ACC112 (cell line): Measurements from ENCODE around the gene WSCD2.

ENCODE experiments used
- H2AFZ ChIP-seq: fragments of 200-600 bp; sonication (generic); one replicate; pipeline ENCODE4 v1.6.0; 2017; ENCODE audit warnings: antibody characterized with exemption, low read length; ENCODE audit not compliant: unreplicated experiment
- H3K27ac ChIP-seq: fragments of 200-600 bp; sonication (generic); 2 replicates; pipeline ENCODE4 v1.5.1; 2014; ENCODE audit warnings: low read depth, mild to moderate bottlenecking, antibody characterized with exemption, low read length, moderate library complexity
- H3K27me3 ChIP-seq: fragments of 200-600 bp; sonication (generic); 2 replicates; pipeline ENCODE4 v1.6.1; 2014; ENCODE audit warnings: mild to moderate bottlenecking, antibody characterized with exemption, low read length, moderate library complexity, mixed read lengths; ENCODE audit not compliant: insufficient read depth
- H3K36me3 ChIP-seq: fragments of 200-600 bp; sonication (generic); 2 replicates; pipeline ENCODE4 v1.6.1; 2016; ENCODE audit warnings: mild to moderate bottlenecking, antibody characterized with exemption, low read length, moderate library complexity, mixed read lengths; ENCODE audit not compliant: insufficient read depth
- H3K4me1 ChIP-seq: fragments of 200-600 bp; sonication (generic); one replicate; pipeline ENCODE4 v1.6.1; 2016; ENCODE audit warnings: low read length, mixed read lengths; ENCODE audit not compliant: insufficient read depth, unreplicated experiment, control insufficient read depth
- H3K4me3 ChIP-seq: fragments of 200-600 bp; sonication (generic); 2 replicates; pipeline ENCODE4 v1.5.1; 2014; ENCODE audit warnings: mild to moderate bottlenecking, low read depth, low read length
- H3K79me2 ChIP-seq: fragments of 200-600 bp; sonication (generic); one replicate; pipeline ENCODE4 v1.6.0; 2016; ENCODE audit warnings: low read length; ENCODE audit not compliant: control insufficient read depth, unreplicated experiment, insufficient read depth

Gene WSCD2

GRCh38 chr12:108129017-108129812 is at the start of gene WSCD2:
Gene WSCD2 (plus strand): TSS chr12:108129288. CDS start chr12:108195833, 66,545 bp downstream.
- peak within 1 kb of the TSS; percentile 71 for H3K4me3 ChIP-seq
- peaks cover 70% of the 10 kb centered on the region for H3K27me3 ChIP-seq
- H2AFZ ChIP-seq: peak within 1 kb of the TSS; percentile 33
- H3K4me1 ChIP-seq: no peaks in the 10 kb centered on the region
- H3K27ac ChIP-seq: no peak within 1 kb of the TSS
- H3K79me2 ChIP-seq: no peaks in the 10 kb centered on the region
- H3K36me3 ChIP-seq: no peaks in the 10 kb centered on the region

GRCh38 chr12:108079721-108080120 is 49.4 kb upstream of the WSCD2 start:
- no peaks in the 10 kb centered on the region for H3K79me2 ChIP-seq
- H3K36me3 ChIP-seq: no peaks in the 10 kb centered on the region
- H2AFZ ChIP-seq: no peak overlapping the region
- H3K27ac ChIP-seq: no peak overlapping the region
- no peak overlapping the region for H3K4me3 ChIP-seq
- no peaks in the 10 kb centered on the region for H3K4me1 ChIP-seq
- no peaks in the 10 kb centered on the region for H3K27me3 ChIP-seq

- Histone ChIP-seq H3K79me2 (no peaks in the 10 kb centered on the region), H2AFZ (no peak overlapping the region), H3K36me3 (no peaks in the 10 kb centered on the region), H3K4me3 (no peak overlapping the region), H3K27ac (no peak overlapping the region), H3K4me1 (no peaks in the 10 kb centered on the region), H3K27me3 (no peaks in the 10 kb centered on the region)
Measured at GRCh38 chr12:108080363-108080762, 48.7 kb upstream of the WSCD2 start.

GRCh38 chr12:108082485-108082884 is 46.6 kb upstream of the WSCD2 start:
- Histone ChIP-seq H3K36me3 (no peaks in the 10 kb centered on the region), H3K27me3 (no peaks in the 10 kb centered on the region), H2AFZ (no peak overlapping the region), H3K4me1 (no peaks in the 10 kb centered on the region), H3K27ac (no peak overlapping the region), H3K4me3 (no peak overlapping the region), H3K79me2 (no peaks in the 10 kb centered on the region)

GRCh38 chr12:108087900-108088299 is 41.2 kb upstream of the WSCD2 start:
- H3K4me3 ChIP-seq: no peak overlapping the region
- no peaks in the 10 kb centered on the region for H3K36me3 ChIP-seq
- H3K27ac ChIP-seq: no peak overlapping the region
- H3K27me3 ChIP-seq: peaks cover 2% of the 10 kb centered on the region; the same call in 1 of the 2 replicates
- H3K79me2 ChIP-seq: no peaks in the 10 kb centered on the region
- H3K4me1 ChIP-seq: no peaks in the 10 kb centered on the region
- no peak overlapping the region for H2AFZ ChIP-seq

- Histone ChIP-seq H2AFZ (no peak overlapping the region), H3K36me3 (no peaks in the 10 kb centered on the region), H3K27ac (no peak overlapping the region), H3K27me3 (peaks cover 2% of the 10 kb centered on the region; the same call in 1 of the 2 replicates), H3K4me1 (no peaks in the 10 kb centered on the region), H3K79me2 (no peaks in the 10 kb centered on the region), H3K4me3 (no peak overlapping the region)
Measured at GRCh38 chr12:108090107-108090899, 38.8 kb upstream of the WSCD2 start.

GRCh38 chr12:108090932-108091678 is 38.0 kb upstream of the WSCD2 start:
- no peak overlapping the region for H3K27ac ChIP-seq
- no peaks in the 10 kb centered on the region for H3K36me3 ChIP-seq
- H3K27me3 ChIP-seq: peaks cover 2% of the 10 kb centered on the region; the same call in 1 of the 2 replicates
- H3K79me2 ChIP-seq: no peaks in the 10 kb centered on the region
- no peaks in the 10 kb centered on the region for H3K4me1 ChIP-seq
- no peak overlapping the region for H3K4me3 ChIP-seq
- no peak overlapping the region for H2AFZ ChIP-seq

- no peak overlapping the region for H3K4me3 ChIP-seq
- no peaks in the 10 kb centered on the region for H3K4me1 ChIP-seq
- H3K27me3 ChIP-seq: peaks cover 2% of the 10 kb centered on the region; the same call in 1 of the 2 replicates
- H2AFZ ChIP-seq: no peak overlapping the region
- no peaks in the 10 kb centered on the region for H3K79me2 ChIP-seq
- H3K27ac ChIP-seq: no peak overlapping the region
- no peaks in the 10 kb centered on the region for H3K36me3 ChIP-seq
Measured at GRCh38 chr12:108091679-108092051, 37.4 kb upstream of the WSCD2 start.

- Histone ChIP-seq H3K36me3 (no peaks in the 10 kb centered on the region), H3K79me2 (no peaks in the 10 kb centered on the region), H3K4me1 (no peaks in the 10 kb centered on the region), H2AFZ (no peak overlapping the region), H3K4me3 (no peak overlapping the region), H3K27me3 (peaks cover 2% of the 10 kb centered on the region; the same call in 1 of the 2 replicates), H3K27ac (no peak overlapping the region)
Measured at GRCh38 chr12:108093209-108093608, 35.9 kb upstream of the WSCD2 start.

GRCh38 chr12:108094056-108094649 is 34.9 kb upstream of the WSCD2 start:
- Histone ChIP-seq H2AFZ (no peak overlapping the region), H3K36me3 (no peaks in the 10 kb centered on the region), H3K79me2 (no peaks in the 10 kb centered on the region), H3K27ac (no peak overlapping the region), H3K4me3 (no peak overlapping the region), H3K4me1 (no peaks in the 10 kb centered on the region), H3K27me3 (peaks cover 2% of the 10 kb centered on the region; the same call in 1 of the 2 replicates)
